PC-3 (cell line): Measurements from ENCODE around the gene SOX6.

Experiments used
- CTCF ChIP-seq: fragments of 300-600 bp; sonication (generic); conservative IDR thresholded peaks from 2 replicates; pipeline ENCODE4 v1.5.1; 2017; ENCODE audit warnings: antibody characterized with exemption, low read depth, mild to moderate bottlenecking, low read length
- EZH2 ChIP-seq: fragments of 300-600 bp; sonication (generic); IDR thresholded peaks from one replicate; pipeline ENCODE4 v1.6.1; 2017; ENCODE audit warnings: antibody characterized with exemption, mild to moderate bottlenecking, low read length; ENCODE audit not compliant: unreplicated experiment

GRCh38 chr11:16036218-16036617, 320.1 kb downstream of the SOX6 start:
- TF ChIP-seq CTCF (no peak), EZH2 (no peak)
